ENCODE results near the gene RRP15.

- TF ChIP-seq CTCF (IDR thresholded peaks at IDR 0.05; ENCODE audit: control extremely low read depth in 1 of 3, insufficient read depth in 1 of 3, low read depth in 1 of 3, low read length in 3 of 3) (no peak), SIN3A (conservative IDR thresholded peaks at IDR 0.05 in 1 of 2, IDR thresholded peaks at IDR 0.05 in 1 of 2; ENCODE audit: low read depth in 1 of 2, low read length in 2 of 2) (no peak), POLR2A (IDR thresholded peaks at IDR 0.05; ENCODE audit: control extremely low read depth in 1 of 2, low read depth in 2 of 2, low read length in 2 of 2) (no peak), TCF12 (IDR thresholded peaks at IDR 0.05; ENCODE audit: low read depth, low read length) (no peak), EP300 (IDR thresholded peaks at IDR 0.05; ENCODE audit: borderline replicate concordance in 1 of 2, low read depth in 2 of 2, low read length in 2 of 2) (no peak), POLR2AphosphoS5 (IDR thresholded peaks at IDR 0.05; ENCODE audit: low read depth, low read length) (no peak), FOSL1 (IDR thresholded peaks at IDR 0.05; ENCODE audit: insufficient read depth, low read depth, low read length) (no peak)
Measured at GRCh38 chr1:218376722-218377121, 91.6 kb downstream of the RRP15 start.

Data from H1 (cell line).